GM12873 (cell line): ENCODE data around the gene CDK15.

Experiments
- TF ChIP-seq, protein P1 (sequence below): IDR thresholded peaks from 2 replicates; pipeline ENCODE4 v1.5.1; 2012; ENCODE audit warnings: low read depth, mild to moderate bottlenecking, moderate library complexity, low read length, control low read depth; ENCODE audit not compliant: insufficient read depth; ENCODE audit errors: missing control alignments

CDK15 gene

DNA sequence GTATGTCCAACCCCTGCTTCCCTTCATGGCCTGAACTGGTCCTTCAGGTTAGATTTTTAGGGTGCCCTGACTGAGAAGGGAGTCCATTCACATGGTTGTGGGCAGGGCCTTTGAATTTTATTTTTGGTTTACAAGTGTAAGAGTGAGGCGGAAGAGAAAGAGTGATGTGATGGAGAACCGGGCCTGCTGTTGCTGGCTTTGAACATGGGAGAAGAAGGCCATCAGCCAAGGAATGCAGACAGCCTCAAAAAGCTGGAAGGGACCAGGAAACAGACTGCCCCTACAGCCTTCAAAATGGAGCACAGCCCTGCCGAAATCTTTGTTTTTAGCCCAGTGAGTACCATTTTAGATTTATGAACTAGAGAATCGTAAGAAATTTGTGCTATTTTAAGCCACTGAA lies 105.0 kb downstream of the CDK15 start:
- TF ChIP-seq, protein P1, sequence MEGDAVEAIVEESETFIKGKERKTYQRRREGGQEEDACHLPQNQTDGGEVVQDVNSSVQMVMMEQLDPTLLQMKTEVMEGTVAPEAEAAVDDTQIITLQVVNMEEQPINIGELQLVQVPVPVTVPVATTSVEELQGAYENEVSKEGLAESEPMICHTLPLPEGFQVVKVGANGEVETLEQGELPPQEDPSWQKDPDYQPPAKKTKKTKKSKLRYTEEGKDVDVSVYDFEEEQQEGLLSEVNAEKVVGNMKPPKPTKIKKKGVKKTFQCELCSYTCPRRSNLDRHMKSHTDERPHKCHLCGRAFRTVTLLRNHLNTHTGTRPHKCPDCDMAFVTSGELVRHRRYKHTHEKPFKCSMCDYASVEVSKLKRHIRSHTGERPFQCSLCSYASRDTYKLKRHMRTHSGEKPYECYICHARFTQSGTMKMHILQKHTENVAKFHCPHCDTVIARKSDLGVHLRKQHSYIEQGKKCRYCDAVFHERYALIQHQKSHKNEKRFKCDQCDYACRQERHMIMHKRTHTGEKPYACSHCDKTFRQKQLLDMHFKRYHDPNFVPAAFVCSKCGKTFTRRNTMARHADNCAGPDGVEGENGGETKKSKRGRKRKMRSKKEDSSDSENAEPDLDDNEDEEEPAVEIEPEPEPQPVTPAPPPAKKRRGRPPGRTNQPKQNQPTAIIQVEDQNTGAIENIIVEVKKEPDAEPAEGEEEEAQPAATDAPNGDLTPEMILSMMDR, result no peak

DNA sequence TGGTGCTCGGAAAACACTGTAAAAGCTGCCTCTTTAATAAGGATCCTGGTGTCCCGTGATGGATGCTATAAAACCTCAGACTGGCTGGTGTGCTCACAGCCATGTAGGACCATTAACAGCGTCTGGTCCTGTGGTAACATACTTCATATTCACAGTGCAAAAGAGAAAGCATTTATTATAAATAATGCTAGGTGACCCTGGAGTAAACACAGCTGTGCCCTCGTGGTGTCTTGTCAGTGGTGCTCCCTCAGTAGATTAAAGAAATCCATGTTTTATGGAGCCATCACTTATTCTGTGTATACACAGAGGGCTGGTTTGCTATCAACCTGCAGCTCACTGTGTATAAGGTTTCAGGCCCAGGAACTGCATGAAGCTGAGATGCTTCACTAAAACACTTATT lies 106.9 kb downstream of the CDK15 start:
- TF ChIP-seq, protein P1, result no peak

DNA sequence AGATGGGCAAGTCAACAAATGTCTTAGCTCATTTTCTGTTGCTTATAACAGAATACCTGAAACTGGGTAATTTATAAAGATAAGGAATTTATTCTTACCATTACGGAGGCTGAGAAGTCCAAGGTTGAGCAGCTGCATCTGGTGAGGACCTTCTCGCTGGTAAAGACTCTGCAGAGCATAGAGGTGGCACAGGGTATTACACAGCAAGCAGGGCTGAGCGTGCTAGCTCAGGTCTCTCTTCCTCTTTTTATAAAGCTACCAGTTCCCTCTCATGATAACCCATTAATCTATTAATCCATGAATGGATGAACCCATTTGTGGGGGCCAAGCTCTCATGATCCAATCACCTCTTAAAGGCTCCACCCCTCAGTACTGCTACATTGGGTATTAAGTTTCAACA lies 109.1 kb downstream of the CDK15 start:
- TF ChIP-seq, protein P1, result peak; percentile 59

DNA sequence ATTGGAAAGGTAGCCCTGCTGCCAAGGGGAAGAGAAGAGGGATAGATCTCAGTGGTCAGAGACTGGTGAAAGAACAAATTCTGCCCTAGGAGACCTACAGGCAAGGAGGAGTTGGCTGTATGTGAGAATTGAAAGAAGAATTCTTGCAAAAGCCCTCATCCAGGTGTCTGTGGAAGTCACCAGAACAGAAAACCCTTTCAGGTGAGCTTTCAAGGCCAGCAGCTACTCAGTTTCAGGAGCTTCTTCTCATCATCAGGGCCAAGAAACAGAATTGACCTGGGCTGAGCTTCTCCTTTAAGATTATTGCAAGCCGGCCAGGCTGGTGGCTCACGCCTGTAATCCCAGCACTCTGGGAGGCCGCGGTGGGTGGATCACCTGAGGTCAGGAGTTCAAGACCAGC lies 110.2 kb downstream of the CDK15 start:
- TF ChIP-seq, protein P1, result no peak

DNA sequence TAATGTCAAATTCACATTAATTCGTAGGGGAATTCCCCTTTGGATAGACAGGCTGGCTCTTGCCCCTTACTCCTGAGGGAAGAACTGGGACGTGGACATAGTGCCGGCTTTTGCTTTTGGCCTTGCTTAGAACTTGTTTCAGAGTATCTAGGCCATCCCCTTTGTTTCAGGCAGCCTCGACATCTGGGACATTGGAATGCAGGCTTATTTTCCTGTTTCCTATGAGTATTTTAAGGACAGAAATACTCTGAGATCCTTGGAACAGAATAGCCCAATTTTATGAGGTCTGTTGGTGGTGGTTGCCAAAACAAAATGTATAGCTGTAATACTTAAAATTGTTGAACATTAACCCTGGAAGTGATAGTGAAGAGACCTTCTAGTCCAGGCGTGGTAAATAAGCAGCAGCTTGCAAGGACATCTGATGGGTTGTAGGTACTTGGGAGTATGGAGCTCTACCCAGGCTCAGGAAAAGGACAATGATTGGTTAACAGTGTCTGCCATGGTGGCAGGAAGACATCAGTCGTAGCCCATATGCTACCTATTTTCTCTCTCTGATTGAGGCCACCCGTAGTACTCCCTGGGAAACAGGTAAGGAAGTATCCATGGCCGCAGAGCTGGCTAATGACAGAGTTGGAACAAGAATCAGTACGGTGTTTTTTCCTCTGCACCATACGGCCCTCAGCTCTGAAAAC lies 112.4 kb downstream of the CDK15 start:
- TF ChIP-seq, protein P1, result no peak

DNA sequence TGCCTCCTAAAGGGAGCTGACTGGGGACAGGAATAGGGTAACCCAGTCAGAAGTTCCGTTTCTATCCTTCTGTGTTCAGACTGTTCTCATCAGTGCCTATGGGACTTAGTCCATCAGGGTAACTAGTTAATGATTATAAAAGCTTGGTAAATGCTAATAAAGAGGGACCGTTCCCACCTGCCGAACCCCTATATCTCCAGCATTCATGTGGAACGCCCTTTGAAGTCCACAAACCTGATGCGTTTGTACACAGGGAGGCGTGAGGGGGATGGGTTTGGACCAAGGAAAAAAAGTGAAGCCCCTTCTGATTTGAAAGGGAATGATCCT lies 112.9 kb downstream of the CDK15 start:
- TF ChIP-seq, protein P1, result no peak

DNA sequence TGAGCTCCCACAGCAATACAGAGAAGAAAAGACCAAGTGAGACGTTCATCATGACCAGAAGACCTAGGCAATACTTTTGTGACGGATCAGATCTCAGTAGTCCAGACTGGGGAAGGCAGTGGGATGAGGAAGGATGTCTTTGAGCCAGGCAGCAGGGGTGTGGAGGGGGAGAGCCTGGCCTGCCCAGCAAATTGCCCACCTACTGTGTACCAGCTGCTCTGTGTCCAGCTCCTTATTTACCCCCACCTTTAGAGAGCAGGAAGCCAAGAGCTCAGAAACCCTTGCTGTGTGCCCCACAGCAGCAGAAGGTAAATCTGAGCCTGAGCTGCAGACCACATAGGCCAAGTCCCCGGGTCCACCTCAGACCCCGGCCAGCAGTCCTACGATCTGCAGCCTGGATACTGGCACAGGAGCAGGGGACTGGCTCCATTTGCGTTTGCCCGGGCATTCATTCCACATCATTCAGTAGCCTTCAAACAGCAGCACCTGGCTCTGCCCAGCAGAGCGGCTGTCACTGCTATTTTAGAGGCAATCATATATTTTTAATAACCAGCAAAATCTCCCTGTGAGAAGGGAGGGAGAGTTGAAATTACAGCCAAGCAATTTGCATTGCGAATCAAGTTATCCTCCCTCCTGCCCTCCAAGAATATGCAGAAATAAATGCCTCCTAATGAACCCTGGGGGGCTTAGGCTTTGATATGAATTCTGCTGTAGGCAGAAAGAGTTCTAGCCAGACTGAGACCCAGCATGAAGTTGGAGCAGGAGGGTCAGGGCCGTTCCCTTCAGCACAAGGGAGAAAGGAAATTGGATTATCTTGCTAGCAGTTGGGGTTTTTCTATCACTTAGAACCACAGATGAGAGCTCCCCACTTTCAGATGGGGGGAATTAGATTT lies 117.3 kb downstream of the CDK15 start:
- TF ChIP-seq, protein P1, result no peak
